Activated naive CD8-positive, alpha-beta T cell treated with anti-CD3 and anti-CD28 coated beads, Interleukin-2, amount 50 U/mL, for 16 hours (primary cell): ENCODE measurements around the gene CDK17.

Experiments used
- DNase-seq: peaks from one replicate; pipeline ENCODE4 v3.0.0-alpha.2; 2020; ENCODE audit warnings: low read depth, low spot score

The CDK17 gene

GRCh38 chr12:96238336-96239047 is 161.7 kb downstream of the CDK17 start:
- no peak for DNase-seq

GRCh38 chr12:96237465-96238077 is 162.7 kb downstream of the CDK17 start:
- no peak for DNase-seq

GRCh38 chr12:96237035-96237434 is 163.2 kb downstream of the CDK17 start:
- no peak for DNase-seq

- DNase-seq: no peak
Measured at GRCh38 chr12:96236221-96236822, 163.9 kb downstream of the CDK17 start.

GRCh38 chr12:96235484-96235826 is 164.8 kb downstream of the CDK17 start:
- DNase-seq: no peak

- DNase-seq: no peak
Measured at GRCh38 chr12:96234591-96235483, 165.4 kb downstream of the CDK17 start.

- no peak for DNase-seq
Measured at GRCh38 chr12:96233939-96234461, 166.2 kb downstream of the CDK17 start.

- no peak for DNase-seq
Measured at GRCh38 chr12:96233168-96233567, 167.1 kb downstream of the CDK17 start.

- DNase-seq: no peak
Measured at GRCh38 chr12:96230646-96231045, 169.6 kb downstream of the CDK17 start.

GRCh38 chr12:96228566-96229248 is 171.5 kb downstream of the CDK17 start:
- DNase-seq: no peak
